GM12872 (cell line): ENCODE measurements around the gene XYLT2.

Experiments
- TF ChIP-seq, protein P1 (sequence below): IDR thresholded peaks from 3 replicates; pipeline ENCODE4 v1.5.1; 2011; ENCODE audit warnings: low read depth, mild to moderate bottlenecking, low read length, moderate library complexity; ENCODE audit not compliant: insufficient read depth

XYLT2 gene

DNA sequence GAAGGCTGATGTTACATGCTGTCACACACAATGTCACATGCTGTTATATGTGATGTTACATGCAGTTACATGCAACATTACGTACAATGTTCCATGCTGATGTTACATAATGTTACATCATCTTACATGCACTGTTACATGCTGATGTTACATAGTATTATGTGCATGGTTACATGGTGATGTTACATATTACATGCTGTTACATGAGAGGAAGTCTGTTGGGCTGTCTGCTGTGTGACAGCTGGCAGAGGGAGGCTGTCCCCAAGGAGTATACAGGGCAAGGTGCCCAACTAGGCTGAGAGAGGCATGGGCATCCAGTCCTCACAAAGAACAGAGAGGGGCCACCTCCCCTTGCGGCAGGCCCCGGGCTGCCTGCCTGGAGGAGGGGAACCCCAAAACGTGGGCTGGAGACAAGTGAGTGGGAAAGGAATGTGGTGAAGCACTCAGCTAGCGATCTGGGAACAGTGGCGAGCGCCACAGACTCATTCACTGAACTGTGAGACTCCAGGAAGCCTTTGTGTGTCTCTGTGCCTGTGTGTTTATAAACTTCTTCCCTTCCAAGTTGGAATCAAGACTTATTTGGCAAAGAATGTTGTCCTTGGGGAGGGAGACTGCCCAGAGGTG lies 41.0 kb upstream of the XYLT2 start:
- TF ChIP-seq, protein P1, sequence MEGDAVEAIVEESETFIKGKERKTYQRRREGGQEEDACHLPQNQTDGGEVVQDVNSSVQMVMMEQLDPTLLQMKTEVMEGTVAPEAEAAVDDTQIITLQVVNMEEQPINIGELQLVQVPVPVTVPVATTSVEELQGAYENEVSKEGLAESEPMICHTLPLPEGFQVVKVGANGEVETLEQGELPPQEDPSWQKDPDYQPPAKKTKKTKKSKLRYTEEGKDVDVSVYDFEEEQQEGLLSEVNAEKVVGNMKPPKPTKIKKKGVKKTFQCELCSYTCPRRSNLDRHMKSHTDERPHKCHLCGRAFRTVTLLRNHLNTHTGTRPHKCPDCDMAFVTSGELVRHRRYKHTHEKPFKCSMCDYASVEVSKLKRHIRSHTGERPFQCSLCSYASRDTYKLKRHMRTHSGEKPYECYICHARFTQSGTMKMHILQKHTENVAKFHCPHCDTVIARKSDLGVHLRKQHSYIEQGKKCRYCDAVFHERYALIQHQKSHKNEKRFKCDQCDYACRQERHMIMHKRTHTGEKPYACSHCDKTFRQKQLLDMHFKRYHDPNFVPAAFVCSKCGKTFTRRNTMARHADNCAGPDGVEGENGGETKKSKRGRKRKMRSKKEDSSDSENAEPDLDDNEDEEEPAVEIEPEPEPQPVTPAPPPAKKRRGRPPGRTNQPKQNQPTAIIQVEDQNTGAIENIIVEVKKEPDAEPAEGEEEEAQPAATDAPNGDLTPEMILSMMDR: no peak

DNA sequence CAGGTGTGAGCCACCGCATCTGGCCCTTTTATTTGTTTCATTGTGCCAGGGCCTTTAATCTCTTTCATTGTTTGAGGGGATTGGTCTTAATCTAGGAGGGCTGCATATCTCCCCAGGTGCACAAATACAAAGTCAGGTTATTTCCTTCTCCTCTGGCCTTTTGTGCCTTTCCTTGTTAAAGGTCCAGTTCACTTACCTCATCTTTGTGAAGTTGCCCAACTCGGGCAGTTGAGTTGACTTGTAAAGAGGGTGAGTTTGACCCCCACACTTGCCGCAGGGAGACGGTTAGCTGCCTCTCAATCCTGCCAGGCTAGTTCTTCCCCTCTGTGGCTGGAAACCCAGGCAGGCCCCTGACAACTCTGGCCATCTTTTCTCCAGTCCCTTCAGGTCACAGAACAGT lies 38.3 kb upstream of the XYLT2 start:
- TF ChIP-seq, protein P1: no peak

DNA sequence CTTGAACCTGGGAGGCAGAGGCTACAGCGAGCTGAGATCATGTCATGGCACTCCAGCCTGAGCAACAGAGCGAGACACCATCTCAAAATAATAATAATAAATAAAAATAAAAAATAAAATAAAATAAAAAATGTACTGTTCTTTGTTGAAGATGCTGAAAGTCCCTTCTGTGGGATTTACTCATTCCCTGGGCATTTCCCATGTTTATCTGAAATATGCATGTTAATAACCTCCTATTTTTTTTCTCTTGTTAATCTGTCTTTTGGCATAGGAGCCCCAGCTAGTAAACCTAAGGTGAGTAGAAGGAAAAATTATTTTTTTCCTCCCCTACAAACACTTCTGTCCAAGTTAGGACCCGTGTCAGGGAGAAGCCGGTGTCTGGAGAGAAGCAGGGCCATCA lies 37.3 kb upstream of the XYLT2 start:
- TF ChIP-seq, protein P1: no peak

DNA sequence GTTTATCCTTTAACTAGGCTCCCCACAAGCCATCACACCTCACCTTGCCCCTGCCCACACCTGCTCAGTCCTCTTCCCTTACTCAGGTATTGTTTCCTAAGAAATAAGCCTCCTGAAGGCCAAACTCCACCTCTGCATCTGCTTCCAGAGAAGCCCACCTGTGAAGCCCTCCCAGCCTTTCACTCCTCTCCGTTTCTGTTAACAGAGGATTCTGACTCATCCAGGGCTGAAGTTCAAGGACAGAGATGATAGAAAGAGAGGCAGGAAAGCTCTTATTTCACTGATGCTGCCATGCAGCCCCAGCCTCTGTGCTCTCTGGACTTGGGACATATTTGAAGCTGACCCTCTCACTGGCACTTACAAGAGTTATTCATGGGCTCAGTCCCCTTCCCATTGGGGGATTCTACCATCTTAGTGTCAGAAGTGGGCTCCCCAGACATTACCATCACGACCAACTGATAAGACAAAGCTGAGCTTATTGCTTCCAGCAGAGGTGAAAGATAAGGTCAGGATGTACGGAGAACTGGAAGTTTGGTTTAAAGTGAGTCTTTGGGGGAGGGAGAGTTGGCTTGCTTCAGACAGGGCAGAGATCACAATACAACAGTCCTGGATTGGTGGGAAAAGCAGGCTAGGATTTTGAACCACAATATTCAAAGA lies 35.3 kb upstream of the XYLT2 start:
- TF ChIP-seq, protein P1: no peak

DNA sequence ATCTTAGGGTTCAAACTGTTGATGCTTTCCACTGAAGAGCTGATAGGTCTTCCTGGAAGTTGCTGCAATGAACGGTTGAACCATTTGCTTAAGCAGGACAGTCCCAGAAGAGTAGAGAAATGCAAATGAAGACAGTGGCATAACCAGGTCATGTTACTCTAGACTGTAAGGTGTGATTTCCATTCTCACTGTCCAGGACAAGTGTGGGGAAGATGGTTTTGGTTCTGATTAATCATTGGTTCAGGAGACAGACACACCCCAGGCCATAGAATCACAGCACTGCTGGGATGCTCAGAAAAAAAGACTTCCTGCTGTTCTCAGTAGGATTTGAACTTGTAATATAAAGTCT lies 34.8 kb upstream of the XYLT2 start:
- TF ChIP-seq, protein P1: no peak

DNA sequence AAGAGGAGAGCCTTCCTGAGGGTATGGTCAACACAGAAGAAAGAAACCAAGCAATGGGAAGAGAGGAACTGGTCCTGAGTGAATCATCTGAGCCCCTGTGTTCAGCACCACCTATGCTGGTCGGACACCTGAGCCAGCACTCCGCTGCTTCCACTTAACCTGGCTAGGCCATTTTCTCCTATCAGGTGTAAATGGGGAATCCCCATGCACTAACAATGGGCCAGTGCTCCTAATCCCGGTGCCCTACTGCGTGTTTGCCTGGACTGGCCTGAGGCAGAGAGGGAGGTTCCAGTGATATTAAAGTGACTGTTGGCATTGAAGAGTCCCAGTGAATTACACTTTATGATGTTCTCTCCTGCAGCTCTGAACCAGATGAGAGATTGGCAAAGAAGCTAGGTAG lies 34.4 kb upstream of the XYLT2 start:
- TF ChIP-seq, protein P1: no peak

DNA sequence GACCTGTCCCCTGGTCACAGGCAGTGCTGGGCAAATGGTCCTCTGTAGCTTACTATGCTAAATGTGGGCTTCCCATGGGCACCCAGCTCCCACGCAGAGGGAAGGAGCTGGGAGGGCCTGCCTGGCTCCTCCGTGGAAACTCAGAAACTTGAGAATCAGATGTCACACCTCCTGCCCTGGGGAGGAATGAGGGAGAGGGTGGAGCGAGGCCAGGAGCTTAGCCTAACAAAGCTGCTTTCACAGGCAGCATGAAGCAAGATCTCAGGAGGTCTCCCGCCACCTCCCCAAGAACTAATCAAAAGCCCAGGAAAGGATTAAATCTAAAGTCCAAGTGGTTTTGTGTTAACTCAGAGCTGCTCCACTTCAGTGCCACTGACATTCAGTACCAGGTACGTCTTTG lies 33.6 kb upstream of the XYLT2 start:
- TF ChIP-seq, protein P1: no peak
